ENCODE data around the gene FST.

FST gene, protein sequence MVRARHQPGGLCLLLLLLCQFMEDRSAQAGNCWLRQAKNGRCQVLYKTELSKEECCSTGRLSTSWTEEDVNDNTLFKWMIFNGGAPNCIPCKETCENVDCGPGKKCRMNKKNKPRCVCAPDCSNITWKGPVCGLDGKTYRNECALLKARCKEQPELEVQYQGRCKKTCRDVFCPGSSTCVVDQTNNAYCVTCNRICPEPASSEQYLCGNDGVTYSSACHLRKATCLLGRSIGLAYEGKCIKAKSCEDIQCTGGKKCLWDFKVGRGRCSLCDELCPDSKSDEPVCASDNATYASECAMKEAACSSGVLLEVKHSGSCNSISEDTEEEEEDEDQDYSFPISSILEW

DNA sequence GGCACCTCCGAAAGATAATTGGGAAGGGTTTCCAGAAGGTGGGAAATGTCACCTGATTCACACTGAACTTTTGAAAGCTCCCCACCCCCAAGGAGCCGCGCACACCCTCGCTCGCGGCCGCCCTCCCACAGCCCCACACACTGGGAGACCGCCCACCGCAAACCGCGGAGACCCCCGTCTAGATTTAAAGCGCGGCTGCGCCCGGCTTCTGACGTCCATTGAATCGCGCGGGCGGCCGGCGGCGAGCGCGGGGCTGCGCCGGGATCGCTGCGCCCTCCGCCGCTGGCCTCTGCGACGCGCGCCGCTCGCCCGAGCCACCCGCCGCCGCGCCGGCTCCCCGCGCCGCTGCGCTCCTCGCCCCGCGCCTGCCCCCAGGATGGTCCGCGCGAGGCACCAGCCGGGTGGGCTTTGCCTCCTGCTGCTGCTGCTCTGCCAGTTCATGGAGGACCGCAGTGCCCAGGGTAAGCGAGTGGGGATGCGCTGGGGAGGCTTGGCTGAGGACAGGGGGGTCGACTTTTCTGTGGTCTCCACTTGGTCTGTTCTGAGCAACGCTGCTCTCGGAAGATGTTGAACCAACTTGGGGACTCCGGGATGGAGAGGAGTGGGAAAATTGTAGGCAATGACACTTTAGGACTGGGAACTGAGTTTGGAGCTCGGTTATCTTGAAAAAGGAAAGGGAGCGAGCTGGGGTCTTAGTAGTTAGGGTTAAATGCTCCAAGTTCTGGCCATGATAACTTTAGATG lies at the start of gene FST:
TSS of gene FST (plus strand) at position 214 of the 743 bp plus-strand sequence. CDS start at position 377, 163 bp downstream.
- no peak for DNase-seq

DNA sequence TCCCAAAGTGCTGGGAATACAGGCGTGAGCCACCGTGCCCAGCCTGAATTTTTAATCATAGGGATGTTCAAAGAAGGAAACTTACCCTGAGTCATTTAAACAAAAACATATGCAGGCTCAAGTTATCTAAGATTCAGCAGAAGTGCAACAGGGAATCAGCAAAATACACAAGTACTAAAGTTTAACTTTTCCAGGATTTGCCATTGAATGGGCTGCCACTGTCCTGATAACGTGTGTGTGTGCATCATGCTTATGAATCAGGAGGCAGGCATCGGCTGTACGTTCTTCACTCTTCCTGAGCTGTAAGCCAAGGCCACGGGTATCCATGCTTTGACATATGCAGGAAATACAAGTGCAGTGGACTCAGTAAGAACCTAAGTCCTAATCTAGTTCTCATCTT lies 48.8 kb upstream of the FST start:
- no peak for DNase-seq

DNA sequence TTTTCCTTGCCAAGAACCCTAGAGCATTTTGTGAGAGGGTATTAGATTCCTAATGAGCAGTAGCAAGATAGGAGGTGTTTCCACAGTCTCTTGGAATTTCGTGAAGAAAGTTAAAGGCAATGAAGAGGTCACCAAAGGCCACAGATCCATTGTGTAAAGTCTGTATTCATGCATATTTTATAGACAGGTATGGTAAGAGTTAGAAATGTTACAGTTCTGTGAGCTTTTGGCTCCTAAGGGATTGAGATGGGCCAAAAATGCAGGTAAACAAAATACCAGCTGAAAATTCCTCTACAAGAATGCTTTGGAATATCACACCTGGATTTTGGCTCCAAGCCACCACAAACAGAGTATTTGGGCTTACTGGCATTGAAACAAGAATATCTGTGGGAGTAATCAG lies 47.4 kb upstream of the FST start:
- no peak for DNase-seq

DNA sequence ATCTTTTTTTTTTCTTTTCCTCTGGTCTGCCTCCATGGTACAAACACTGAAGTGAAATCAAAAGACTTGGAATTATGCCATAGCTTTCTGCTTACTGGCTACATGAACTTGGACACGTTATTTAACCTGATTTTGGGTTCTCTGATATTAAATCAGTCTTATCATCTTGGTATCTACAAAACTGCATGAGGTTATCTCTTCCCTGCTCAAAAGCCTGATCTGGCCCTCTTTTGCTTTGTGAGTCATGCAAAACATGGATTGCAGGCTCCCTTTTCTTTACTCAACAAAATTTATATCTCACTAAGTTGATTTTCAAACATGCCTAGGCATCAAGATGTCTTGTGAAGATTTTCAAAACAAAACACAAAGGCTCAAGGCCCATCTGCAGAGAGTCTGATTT lies 45.9 kb upstream of the FST start:
- DNase-seq, result no peak

DNA sequence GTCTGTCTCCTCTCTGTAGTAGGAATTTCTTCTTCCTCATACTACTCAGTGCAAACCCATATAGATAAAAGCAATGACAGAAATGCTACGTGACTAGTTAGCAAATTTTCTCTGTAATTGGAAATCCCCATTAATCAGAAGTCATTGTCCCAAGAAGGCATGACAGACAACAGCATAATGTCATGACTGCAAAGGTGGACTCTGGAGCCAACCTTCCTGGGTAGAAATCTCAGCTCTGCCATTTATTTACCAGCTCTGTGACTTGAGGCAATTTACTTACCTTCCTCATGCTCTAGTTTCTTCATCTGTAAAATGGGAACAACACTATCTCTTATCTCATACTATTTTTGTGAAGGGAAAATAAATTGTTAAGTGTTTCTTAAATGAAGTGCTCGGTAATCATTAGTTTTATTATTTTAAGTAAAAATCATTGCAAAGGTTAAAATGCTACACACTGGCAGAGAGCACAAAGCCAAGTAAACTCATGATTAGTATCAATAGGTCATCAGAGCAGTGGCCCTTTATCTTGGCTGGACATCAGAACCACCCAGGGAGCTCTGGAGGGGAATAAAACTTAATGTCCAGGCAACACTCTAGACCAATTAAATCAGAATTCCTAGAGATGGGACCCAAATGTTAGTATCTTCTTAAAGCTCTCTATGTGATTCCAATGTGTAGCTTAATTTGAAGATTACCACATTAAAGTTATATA lies 43.8 kb upstream of the FST start:
- no peak for DNase-seq

DNA sequence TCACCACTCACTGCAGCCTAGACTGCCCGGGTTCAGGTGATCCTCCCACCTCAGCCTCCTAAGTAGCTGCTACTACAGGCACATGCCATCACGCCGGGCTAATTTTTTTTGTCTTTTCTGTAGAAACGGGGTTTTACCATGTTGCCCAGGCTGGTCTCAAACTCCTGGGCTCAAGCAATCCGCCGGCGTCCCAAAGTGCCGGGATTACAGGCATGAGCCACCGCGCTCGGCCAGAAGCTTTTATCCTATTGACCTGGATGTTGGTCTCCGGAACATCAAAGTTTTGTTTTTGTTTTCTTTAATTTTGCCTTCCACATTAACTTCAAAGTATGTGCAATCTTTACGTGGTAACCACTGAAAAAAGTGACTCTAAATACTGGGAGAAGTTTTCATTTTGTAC lies 42.4 kb upstream of the FST start:
- no peak for DNase-seq

DNA sequence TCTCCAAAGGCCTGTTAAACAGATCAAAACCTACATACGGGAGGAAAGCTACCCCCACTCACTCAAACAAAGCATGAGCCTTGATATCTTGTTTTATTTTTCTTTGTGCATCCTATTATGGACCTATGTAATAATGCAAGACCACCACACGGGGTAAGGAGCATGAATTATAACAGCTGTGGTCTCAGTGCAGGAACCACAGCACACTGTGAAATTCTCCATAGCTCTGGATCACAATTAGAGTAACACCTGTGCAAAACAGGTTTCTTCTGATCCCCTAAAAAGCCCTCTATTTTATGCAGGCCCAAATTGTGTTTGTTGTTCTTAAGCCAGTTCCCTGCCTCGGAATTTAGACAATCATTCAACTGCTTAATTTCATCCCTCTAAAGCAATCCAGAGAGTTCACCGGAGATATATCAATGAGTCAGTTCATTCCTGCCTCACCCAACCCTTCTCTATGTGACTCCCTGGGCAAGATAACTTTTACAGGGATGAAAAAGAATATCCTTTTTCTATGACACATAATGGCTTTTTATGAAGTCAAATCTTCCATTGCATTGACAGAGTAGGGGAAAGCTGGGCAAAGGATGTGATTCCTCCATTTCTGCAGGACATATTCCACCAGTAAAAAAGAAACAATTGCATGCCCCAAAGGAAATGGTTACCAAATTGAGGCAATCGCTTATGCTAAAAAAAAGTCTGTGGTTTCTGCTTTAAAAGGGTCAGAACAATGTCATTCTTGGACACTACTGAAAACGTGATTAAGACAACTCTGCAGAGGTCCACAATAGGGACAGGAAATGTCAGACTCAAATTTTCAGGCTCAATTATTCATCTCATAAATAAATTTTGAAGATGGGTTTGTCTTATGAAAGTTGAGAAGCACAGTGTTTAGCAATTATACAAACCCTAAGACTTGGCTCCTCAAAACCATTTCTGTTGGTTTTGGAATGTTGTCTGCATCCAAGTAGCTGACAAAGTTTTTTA lies 41.6 kb upstream of the FST start:
- no peak for DNase-seq

DNA sequence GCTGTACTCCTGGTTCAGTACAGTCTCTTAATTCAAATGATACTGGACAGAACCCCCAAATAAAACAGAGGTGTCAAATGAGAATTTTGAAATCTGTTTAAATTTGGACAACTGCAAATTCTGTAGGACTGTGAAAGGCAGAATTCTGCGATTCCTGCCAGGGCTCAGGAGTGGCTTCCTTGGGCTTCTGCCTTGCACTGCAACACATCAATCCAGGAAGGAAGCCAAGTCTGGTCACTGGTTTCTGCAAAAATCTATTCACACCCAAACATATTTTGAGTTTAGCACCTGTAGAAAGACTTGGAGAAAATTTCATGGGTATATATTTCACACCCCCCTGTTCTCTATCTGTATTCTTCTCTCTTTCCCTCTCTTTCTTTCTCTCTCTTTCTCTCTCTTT lies 37.5 kb upstream of the FST start:
- DNase-seq, result no peak

DNA sequence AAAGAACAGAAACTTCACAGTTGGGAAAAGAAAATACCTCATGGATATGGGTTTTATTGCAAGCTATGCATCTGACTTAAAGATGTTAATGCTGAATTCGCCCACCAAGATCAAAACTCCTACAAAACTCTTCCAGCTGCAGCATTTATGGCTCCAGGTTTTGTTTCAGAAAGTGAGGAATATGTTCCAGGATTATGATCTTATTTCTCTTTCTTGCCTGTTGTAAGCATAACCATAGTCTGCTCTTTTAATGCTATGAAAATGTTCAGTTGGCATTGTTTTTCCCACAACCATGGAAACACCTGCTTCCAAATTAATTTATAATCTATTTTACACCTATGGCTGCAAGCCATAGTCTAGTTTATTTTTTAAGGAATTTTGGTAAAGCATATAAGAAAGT lies 34.9 kb upstream of the FST start:
- no peak for DNase-seq

DNA sequence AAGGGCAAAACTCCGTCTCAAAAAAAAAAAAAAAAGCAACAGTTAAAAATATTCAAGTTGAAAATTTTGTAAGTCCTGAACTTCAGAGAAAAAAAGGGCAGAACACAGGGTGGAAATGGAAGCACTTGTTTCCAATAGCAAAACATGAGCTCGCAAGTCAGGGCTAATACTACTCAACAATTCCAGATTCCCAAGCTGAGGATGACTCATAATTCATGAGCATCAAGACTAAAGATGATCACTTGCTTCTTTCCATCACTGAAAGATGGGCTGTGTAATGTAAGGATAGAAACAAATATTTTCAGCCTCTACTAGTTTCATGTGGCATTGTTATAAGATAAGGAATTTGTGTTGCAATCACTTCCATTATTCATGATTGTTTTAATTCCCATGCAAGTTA lies 33.5 kb upstream of the FST start:
- no peak for DNase-seq

DNA sequence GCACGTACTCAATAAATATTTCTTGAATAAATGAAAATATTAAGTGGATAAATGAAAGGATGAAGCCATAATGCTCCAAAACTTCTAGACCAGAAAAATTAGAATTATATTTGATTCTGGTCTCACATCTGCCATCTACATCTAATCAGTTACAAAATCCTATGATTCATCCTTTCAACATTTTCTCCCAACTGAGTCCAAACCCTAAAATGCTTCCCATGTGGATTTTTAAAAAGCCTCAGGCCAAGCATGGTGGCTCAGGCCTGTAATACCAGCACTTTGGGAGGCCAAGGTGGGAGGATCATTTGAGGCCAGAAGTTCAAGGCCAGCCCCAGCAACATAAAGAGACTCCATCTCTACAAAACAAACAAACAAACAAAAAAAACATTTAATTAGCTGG lies 31.6 kb upstream of the FST start:
- DNase-seq, result no peak

DNA sequence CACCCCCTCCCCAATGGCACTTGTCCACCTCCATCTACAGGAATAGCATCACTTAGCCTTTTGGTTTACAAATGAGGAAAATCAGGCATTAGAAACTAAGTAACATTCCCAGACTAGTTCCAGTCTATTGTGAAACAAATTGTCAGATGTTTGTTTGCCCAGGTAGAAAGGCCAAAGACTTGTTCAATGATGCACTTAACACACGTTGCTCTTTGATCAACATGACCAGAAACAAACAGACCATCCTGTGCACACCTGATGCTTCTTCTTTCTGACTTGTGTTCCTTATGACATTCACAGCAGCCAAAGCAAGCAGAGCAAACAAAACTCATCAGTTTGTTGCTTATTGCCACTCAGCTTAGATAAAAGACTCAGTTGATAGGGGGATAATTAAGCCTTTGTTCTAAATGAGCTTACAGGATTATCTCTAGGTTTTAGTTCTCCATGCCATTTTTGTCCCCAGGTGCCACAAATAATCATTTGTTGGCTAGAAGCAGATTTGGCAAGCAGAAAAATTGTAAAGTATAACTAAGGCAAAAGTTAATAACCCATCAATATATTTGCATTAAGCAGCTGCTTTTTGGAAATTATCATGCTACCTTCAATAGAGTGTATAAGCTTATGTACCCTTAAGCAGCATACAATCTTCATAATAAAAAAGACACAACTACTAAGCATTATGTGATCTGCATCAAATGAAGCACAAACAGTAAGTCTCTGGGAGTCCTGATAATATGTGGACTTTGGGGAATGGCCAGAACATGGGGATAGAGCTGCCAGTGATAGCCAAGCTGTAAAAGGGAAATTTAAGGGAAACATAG lies 26.3 kb upstream of the FST start:
- DNase-seq, result no peak

DNA sequence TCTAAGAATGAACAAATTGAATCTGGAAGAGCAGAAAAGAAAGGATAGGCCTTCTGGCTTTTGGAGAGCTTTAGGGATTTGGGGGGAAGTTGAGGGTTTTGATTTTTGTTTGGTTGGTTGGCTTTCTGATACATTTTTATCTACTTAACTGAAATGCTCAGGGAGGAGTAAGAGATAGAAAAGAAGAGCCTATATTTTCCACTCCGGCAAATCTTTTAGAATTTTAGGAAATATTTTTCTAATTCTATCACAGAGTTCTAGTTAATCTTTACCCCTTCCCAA lies 25.8 kb upstream of the FST start:
- no peak for DNase-seq

DNA sequence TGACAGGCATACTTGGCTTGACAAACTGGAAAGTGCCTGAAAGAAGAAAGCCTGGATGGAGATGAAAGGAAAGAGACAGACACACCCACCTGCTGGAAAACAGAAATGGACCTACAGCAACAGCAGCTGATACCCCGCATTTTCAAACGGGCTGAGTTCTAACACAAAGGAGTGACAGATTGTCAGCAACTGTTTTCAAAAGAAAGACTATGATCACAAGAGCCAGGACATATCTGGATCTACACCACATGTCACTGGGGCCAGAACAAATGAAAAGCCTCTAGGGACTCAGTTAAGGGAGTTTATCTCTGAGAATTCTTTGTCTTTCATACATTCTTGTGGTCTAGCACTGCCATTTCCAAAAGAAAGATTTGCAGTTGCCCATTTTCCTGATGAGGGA lies 24.1 kb upstream of the FST start:
- DNase-seq, result no peak

DNA sequence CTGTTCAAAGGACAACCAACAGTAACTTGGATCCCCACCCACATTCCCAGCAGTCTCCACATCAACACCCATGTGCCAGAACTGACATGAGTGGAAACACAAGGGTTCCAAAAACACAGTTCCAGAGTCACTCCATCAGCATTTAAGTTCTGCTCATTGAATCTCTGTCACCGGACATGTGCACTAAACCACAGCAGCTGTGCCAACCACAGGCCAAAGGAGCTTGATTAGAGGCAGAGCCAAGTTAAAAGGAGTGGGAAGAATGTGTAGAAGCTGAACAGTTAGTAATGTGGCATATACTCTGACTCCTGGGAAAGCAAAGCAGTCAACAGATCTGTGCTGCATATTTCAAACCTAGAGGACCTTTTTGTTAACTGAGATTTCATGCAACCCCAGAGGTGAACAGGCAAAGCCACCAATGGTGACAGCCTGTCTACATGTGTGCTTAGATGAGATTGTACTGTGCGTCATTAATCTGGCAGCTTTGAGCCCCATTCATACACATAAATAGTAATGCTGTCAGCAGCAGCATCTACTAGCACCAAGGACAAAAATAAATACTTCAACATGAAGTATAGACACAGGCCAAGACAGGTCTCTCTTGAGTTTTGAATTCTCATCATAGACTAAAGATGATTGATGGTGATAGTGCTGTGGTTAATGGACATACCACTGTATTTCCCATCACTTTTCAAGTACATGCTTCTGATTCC lies 16.4 kb upstream of the FST start:
- no peak for DNase-seq

DNA sequence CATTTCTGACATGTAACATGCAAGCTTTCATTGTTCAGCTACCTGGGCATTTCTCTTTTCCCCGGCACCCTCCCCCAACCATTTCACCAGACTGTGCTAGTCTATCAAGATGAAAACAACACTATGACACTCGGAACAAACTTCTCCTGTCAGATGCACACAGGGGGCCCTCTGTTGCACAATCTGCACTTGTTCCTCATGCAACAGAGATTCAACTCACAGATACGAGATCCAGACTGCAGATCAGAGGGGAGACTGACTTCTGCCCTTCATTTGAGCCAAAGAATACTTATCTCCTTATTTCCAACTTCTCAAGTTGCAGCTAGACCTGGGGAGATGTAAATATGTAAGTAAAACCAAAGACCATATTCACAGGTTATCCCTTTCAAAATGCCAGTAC lies 15.7 kb upstream of the FST start:
- DNase-seq, result no peak

DNA sequence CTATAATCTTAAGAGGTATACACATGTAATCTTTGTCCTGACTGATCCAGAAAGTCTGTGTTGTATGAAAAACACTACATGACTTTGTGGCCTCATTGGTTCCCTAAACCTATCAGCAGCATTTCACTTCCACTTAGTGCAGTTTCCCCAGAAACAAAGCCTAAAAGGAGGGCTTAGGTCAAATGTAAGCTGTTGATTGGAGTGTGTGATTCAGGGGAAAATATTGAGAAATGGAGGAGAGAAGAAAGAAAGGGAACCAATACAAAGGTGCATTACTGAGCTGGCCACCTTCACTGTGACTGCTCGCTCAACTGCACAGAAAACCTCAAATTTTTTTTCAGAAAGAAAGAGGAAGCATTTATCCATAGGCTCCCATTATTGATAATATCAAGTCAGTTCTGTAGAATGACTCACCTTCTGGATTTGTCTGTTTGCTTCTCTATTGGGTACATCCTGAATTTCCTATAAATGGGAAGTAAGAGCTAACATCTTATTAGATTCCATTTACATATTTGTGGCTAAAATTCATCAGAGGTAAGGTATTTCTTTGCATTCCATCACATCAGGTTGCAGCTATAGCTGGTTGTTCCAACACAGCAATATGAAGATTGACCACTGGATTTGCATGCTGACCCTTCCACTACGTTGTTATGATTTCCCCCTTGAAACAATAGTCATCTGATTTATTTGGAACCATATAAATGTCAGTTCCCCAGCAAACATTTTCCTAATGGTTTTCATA lies 10.3 kb upstream of the FST start:
- no peak for DNase-seq

DNA sequence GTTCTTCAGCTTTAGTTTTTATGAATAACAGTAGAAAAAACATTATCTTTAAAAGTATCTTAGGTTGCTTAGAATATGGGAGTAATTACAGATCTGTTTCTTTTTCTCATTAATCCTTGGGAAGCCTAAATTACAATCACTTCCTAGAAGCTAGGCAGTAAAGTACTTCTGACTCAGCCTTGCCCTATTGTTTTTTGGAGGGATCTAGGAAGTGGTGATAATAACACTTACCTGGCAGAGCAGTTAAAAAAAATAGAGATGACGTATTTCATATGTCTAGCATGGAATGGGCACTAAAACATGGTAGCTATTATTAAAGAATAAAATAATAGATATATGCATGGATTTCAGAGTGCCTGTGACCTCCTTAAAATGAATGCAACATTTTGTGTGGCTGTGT lies 8.2 kb upstream of the FST start:
- no peak for DNase-seq

DNA sequence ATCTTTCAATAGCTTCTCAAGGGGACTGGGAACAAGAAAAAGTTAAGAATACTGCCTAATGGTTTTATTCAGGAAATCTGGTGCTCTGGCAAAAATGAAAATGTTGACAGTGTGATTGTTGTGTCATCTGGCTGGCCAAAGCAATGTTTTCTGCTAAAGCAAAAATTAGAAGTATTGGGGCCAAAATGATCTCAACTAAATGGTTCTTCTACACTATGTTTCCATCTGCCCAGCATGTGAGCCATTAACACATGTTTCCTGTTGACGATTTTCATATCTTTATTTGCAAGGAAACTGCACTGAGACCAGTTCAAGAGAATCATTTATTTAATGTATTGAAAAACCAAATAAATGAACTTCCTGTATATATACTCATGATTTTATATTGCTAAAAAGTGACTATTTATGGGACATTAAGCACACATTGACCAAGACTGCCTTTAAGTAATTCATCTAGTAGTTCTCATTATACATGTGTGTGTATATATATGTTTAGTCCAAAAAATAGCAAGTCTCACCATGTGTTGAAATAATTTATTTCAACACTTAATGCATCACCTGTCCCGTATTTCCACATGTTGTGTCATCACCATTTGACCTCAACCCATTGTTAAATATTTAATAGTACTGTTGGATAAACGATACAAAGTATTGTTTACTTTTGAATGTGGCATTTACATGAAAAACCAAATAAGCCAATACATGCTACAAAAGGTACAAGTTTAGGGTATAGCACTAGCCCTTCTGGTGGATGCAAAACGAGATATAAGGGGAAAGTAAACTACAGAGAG lies 7.5 kb upstream of the FST start:
- DNase-seq, result no peak

DNA sequence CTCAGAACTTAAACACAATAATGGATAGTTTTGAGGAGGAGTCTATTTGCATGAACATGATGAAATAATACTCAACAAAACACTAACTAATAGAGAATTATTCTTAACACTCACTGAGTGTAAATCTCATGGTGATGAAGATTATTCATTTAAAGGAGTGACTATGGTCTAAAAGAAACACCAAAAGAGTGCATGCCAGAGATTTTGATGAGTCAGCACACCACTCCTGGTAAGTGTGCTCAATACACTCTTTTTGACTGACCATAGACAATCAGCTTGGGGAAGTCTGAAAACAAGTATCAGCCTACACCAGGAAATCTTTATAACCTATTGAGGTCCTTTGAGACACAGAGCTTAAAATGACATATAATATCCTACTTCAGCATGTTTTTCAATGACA lies 6.8 kb upstream of the FST start:
- DNase-seq, result no peak

Data from activated CD4-positive, alpha-beta T cell treated with anti-CD3 and anti-CD28 coated beads, Interleukin-2, amount 50 U/mL, for 16 hours (primary cell).